Prostate gland (tissue), 2 donors: ENCODE results near the gene GIT2.

Experiments
- POLR2AphosphoS5 ChIP-seq: sonication (generic); formaldehyde crosslinking; IDR thresholded peaks from one replicate; pipeline ENCODE4 v1.6.1; 2017; ENCODE audit warnings: antibody characterized with exemption
- TF ChIP-seq, protein P1 (sequence below), 4 experiments: fragments of 200-600 bp in 2 of 4; fragments of 450-650 bp in 2 of 4; sonication (generic) in 2 of 4; IDR thresholded peaks; 1 replicate in 3 of 4; 2 replicates in 1 of 4; pipeline ENCODE4 v1.5.1; 2016 to 2019; ENCODE audit warnings: antibody characterized with exemption in 4 of 4, mild to moderate bottlenecking in 2 of 4, moderate library complexity in 2 of 4

DNA sequence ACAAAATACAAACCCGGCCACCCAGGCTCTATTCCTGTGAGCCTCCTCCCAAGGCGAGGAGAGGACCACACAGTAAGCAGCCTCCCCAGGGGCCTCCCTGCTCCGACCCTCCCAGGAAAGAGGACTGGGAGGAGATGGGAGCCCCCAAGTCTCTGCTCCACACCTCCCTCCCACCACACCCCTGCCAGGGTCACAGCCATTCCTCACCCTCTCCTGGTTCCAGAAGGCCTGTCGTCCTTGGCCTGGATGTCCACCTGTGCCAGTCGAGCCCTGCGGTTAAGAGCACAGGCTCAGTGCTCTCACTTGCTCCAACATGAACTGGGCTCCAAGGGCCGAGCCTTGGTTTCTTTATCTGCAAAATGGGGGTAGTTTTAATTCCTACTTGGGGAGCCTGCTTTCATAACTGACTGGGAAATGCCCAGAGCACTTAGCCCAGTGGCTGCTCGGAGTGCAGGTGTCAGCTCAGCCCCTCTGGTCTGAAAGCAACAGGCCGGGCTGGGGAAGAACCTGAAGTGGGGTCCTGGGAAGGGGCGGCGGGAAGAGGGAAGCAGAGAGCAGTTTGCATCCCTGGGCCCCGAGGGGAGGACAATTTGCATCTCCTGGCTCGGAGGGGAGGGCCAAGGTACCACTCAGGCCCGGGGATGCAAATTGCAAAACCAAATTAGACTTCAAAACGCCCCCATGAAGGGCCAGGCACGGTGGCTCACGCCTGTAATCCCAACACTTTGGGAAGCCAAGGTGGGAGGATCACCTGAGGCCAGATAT, 72.5 kb downstream of the GIT2 start:
- TF ChIP-seq, protein P1, sequence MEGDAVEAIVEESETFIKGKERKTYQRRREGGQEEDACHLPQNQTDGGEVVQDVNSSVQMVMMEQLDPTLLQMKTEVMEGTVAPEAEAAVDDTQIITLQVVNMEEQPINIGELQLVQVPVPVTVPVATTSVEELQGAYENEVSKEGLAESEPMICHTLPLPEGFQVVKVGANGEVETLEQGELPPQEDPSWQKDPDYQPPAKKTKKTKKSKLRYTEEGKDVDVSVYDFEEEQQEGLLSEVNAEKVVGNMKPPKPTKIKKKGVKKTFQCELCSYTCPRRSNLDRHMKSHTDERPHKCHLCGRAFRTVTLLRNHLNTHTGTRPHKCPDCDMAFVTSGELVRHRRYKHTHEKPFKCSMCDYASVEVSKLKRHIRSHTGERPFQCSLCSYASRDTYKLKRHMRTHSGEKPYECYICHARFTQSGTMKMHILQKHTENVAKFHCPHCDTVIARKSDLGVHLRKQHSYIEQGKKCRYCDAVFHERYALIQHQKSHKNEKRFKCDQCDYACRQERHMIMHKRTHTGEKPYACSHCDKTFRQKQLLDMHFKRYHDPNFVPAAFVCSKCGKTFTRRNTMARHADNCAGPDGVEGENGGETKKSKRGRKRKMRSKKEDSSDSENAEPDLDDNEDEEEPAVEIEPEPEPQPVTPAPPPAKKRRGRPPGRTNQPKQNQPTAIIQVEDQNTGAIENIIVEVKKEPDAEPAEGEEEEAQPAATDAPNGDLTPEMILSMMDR (IDR thresholded peaks at IDR 0.05), result no peak
- no peak for TF ChIP-seq POLR2AphosphoS5
